RWPE2 (cell line): ENCODE measurements around the gene POLE.

ENCODE experiments used
- ATAC-seq: fragments of 200-7000 bp; cut with Tn5 transposase; 3 replicates; pipeline ENCODE4 v1.9.1; 2021; ENCODE audit warnings: low read depth
- DNase-seq: peaks from one replicate; pipeline ENCODE4 v3.0.0-alpha.2; 2020; ENCODE audit warnings: low spot score
- H3K27ac ChIP-seq: fragments of 450-650 bp; 2 replicates; pipeline ENCODE4 v1.5.1; 2017; ENCODE audit warnings: mild to moderate bottlenecking; ENCODE audit not compliant: poor library complexity, severe bottlenecking
- H3K27me3 ChIP-seq: fragments of 250-450 bp; sonication (Bioruptor Pico); 2 replicates; pipeline ENCODE4 v1.5.1; 2021; ENCODE audit warnings: mild to moderate bottlenecking, moderate library complexity; ENCODE audit not compliant: insufficient read depth, poor library complexity, severe bottlenecking
- H3K36me3 ChIP-seq: fragments of 250-450 bp; sonication (Bioruptor Pico); 2 replicates; pipeline ENCODE4 v1.5.1; 2020; ENCODE audit warnings: low read depth, mild to moderate bottlenecking, moderate library complexity
- H3K4me1 ChIP-seq: fragments of 250-450 bp; sonication (Bioruptor Pico); 2 replicates; pipeline ENCODE4 v1.5.1; 2021; ENCODE audit warnings: mild to moderate bottlenecking, moderate library complexity; ENCODE audit not compliant: insufficient read depth, poor library complexity, severe bottlenecking
- H3K4me3 ChIP-seq: fragments of 250-450 bp; sonication (Bioruptor Pico); 2 replicates; pipeline ENCODE4 v1.5.1; 2021; ENCODE audit warnings: mild to moderate bottlenecking, moderate library complexity; ENCODE audit not compliant: severe bottlenecking
- H3K9me3 ChIP-seq: fragments of 250-450 bp; sonication (Bioruptor Pico); 2 replicates; pipeline ENCODE4 v1.5.1; 2021; ENCODE audit warnings: mild to moderate bottlenecking, moderate library complexity; ENCODE audit not compliant: severe bottlenecking
- CTCF ChIP-seq: fragments of 450-650 bp; IDR thresholded peaks from one replicate; pipeline ENCODE4 v1.5.1; 2017; ENCODE audit warnings: mild to moderate bottlenecking, moderate library complexity; ENCODE audit not compliant: poor library complexity, severe bottlenecking

The POLE gene

GRCh38 chr12:132617822-132618682 lies 69.1 kb downstream of the POLE start:
- H3K27ac ChIP-seq, result no peak overlapping the region
- no peaks in the 10 kb centered on the region for H3K4me1 ChIP-seq
- no peak for TF ChIP-seq CTCF
- H3K27me3 ChIP-seq, result peaks cover 41% of the 10 kb centered on the region
- H3K4me3 ChIP-seq, result no peak overlapping the region
- no peak for DNase-seq
- H3K9me3 ChIP-seq, result peaks cover 7% of the 10 kb centered on the region
- no peaks in the 10 kb centered on the region for H3K36me3 ChIP-seq
- no peak for ATAC-seq

GRCh38 chr12:132617135-132617701 lies 69.9 kb downstream of the POLE start:
- Histone ChIP-seq H3K4me1 (no peaks in the 10 kb centered on the region), H3K9me3 (peaks cover 7% of the 10 kb centered on the region), H3K27me3 (peaks cover 41% of the 10 kb centered on the region), H3K27ac (no peak overlapping the region), H3K4me3 (no peak overlapping the region), H3K36me3 (no peaks in the 10 kb centered on the region)
- no peak for DNase-seq
- no peak for TF ChIP-seq CTCF
- ATAC-seq, result no peak

- no peak for DNase-seq
- no peaks in the 10 kb centered on the region for H3K4me1 ChIP-seq
- H3K9me3 ChIP-seq, result peaks cover 12% of the 10 kb centered on the region
- H3K4me3 ChIP-seq, result no peak overlapping the region
- H3K36me3 ChIP-seq, result no peaks in the 10 kb centered on the region
- no peak for ATAC-seq
- H3K27me3 ChIP-seq, result peaks cover 43% of the 10 kb centered on the region
- no peak for TF ChIP-seq CTCF
- H3K27ac ChIP-seq, result no peak overlapping the region
Measured at GRCh38 chr12:132615579-132616038, 71.5 kb downstream of the POLE start.

- no peaks in the 10 kb centered on the region for H3K36me3 ChIP-seq
- no peak overlapping the region for H3K27ac ChIP-seq
- peak; percentile 75 for DNase-seq
- TF ChIP-seq CTCF, result peak; percentile 93
- peaks cover 12% of the 10 kb centered on the region for H3K9me3 ChIP-seq
- peaks cover 44% of the 10 kb centered on the region for H3K27me3 ChIP-seq
- no peaks in the 10 kb centered on the region for H3K4me1 ChIP-seq
- ATAC-seq, result peak; percentile 75
- no peak overlapping the region for H3K4me3 ChIP-seq
Measured at GRCh38 chr12:132614861-132615578, 72.1 kb downstream of the POLE start.
